Peyer's patch (tissue), 4 donors: ENCODE data around the gene MCU. TPM values are rescaled to one million over a fixed set of nuclear protein-coding genes. Genes with fewer than 3 reads are reported as not detected.

Experiments
- DNase-seq, 3 donors: peaks; one replicate each; pipeline ENCODE4 v3.0.0-alpha.2; 2017 to 2019
- H3K27ac ChIP-seq, 4 donors: fragments of 200-600 bp; sonication (generic); one replicate each; pipeline ENCODE4 v1.5.1; 2016 to 2019
- H3K27me3 ChIP-seq, 2 donors: fragments of 200-600 bp; sonication (generic); one replicate each; pipeline ENCODE4 v1.5.1; 2019
- H3K36me3 ChIP-seq, 3 donors: fragments of 200-600 bp; sonication (generic); one replicate each; pipeline ENCODE4 v1.5.1; 2016 to 2019
- H3K4me1 ChIP-seq, 4 donors: fragments of 200-600 bp; sonication (generic); one replicate each; pipeline ENCODE4 v1.5.1; 2016 to 2019
- H3K4me3 ChIP-seq, 4 donors: fragments of 200-600 bp; sonication (generic); 1 replicate in 3 of 4; 2 replicates in 1 of 4; pipeline ENCODE4 v1.5.1; 2016 to 2019; ENCODE audit warnings: mild to moderate bottlenecking in 1 of 4
- H3K9me3 ChIP-seq, 4 donors: fragments of 200-600 bp; sonication (generic); one replicate each; pipeline ENCODE4 v1.5.1; 2016 to 2019; ENCODE audit warnings: mild to moderate bottlenecking in 1 of 4
- CTCF ChIP-seq, 6 experiments: fragments of 450-650 bp in 4 of 6; fragments of 200-600 bp in 2 of 6; sonication (generic) in 1 of 6; IDR thresholded peaks; one replicate each; pipeline ENCODE4 v1.5.1; 2017 to 2019; ENCODE audit warnings: antibody characterized with exemption in 6 of 6, mild to moderate bottlenecking in 3 of 6, moderate library complexity in 1 of 6
- POLR2A ChIP-seq, 2 donors: fragments of 450-650 bp; IDR thresholded peaks; one replicate each; pipeline ENCODE4 v1.5.1; 2017; ENCODE audit warnings: antibody characterized with exemption in 2 of 2, mild to moderate bottlenecking in 2 of 2, moderate library complexity in 2 of 2
- total RNA-seq, 4 donors: library from RNA; depleted of rRNA; stranded (reverse); fragments of >200 nt; gene quantifications; one replicate each; pipeline ENCODE4 v1.1.0, GENCODE V29; 2016

MCU gene
- total RNA-seq, 4 donors from 2014 or later = 44.6 to 65.8 (median 52.9) TPM

- no peak overlapping the region for H3K4me3 ChIP-seq
- no peaks in the 10 kb centered on the region for H3K9me3 ChIP-seq
- DNase-seq = no peak
- H3K27me3 ChIP-seq = no peaks in the 10 kb centered on the region
- no peaks in the 10 kb centered on the region for H3K4me1 ChIP-seq
- H3K27ac ChIP-seq = no peak overlapping the region
- TF ChIP-seq CTCF (IDR thresholded peaks at IDR 0.05) = no peak
- no peak for TF ChIP-seq POLR2A (IDR thresholded peaks at IDR 0.05)
- H3K36me3 ChIP-seq = no peaks in the 10 kb centered on the region
These were observed 38.4 kb upstream of the MCU start for GRCh38 chr10:72653383-72654096.

- H3K4me1 ChIP-seq = no peaks in the 10 kb centered on the region
- H3K9me3 ChIP-seq = no peaks in the 10 kb centered on the region
- H3K27ac ChIP-seq = no peak overlapping the region
- DNase-seq = no peak
- H3K36me3 ChIP-seq = no peaks in the 10 kb centered on the region
- H3K27me3 ChIP-seq = no peaks in the 10 kb centered on the region
- no peak for TF ChIP-seq POLR2A (IDR thresholded peaks at IDR 0.05)
- TF ChIP-seq CTCF (IDR thresholded peaks at IDR 0.05) = no peak
- H3K4me3 ChIP-seq = no peak overlapping the region
These were observed 37.2 kb upstream of the MCU start for GRCh38 chr10:72654720-72655119.

GRCh38 chr10:72658696-72659400 is 33.1 kb upstream of the MCU start:
- no peak overlapping the region for H3K27ac ChIP-seq
- no peaks in the 10 kb centered on the region for H3K27me3 ChIP-seq
- TF ChIP-seq POLR2A (IDR thresholded peaks at IDR 0.05) (no peak), CTCF (IDR thresholded peaks at IDR 0.05) (no peak)
- H3K4me3 ChIP-seq = no peak overlapping the region
- H3K9me3 ChIP-seq = no peaks in the 10 kb centered on the region
- no peak for DNase-seq
- no peaks in the 10 kb centered on the region for H3K36me3 ChIP-seq
- no peaks in the 10 kb centered on the region for H3K4me1 ChIP-seq

GRCh38 chr10:72659694-72660093 is 32.2 kb upstream of the MCU start:
- Histone ChIP-seq H3K4me1 (no peaks in the 10 kb centered on the region), H3K27me3 (no peaks in the 10 kb centered on the region), H3K9me3 (no peaks in the 10 kb centered on the region), H3K27ac (no peak overlapping the region), H3K4me3 (no peak overlapping the region), H3K36me3 (no peaks in the 10 kb centered on the region)
- no peak for TF ChIP-seq CTCF (IDR thresholded peaks at IDR 0.05)
- TF ChIP-seq POLR2A (IDR thresholded peaks at IDR 0.05) = no peak
- no peak for DNase-seq

GRCh38 chr10:72660220-72660619 is 31.7 kb upstream of the MCU start:
- Histone ChIP-seq H3K4me3 (no peak overlapping the region), H3K9me3 (no peaks in the 10 kb centered on the region), H3K27me3 (no peaks in the 10 kb centered on the region), H3K27ac (no peak overlapping the region), H3K36me3 (no peaks in the 10 kb centered on the region), H3K4me1 (no peaks in the 10 kb centered on the region)
- no peak for TF ChIP-seq CTCF (IDR thresholded peaks at IDR 0.05)
- no peak for TF ChIP-seq POLR2A (IDR thresholded peaks at IDR 0.05)
- DNase-seq = no peak
